DOHH2 (cell line): ENCODE results near the gene ZFHX2.

Experiments used
- CTCF ChIP-seq: fragments of 200-600 bp; sonication (generic); IDR thresholded peaks from one replicate; pipeline ENCODE4 v1.5.1; 2014; ENCODE audit warnings: antibody characterized with exemption, mild to moderate bottlenecking, low read depth, low read length; ENCODE audit not compliant: poor library complexity, severe bottlenecking
- EZH2phosphoT487 ChIP-seq: fragments of 200-600 bp; sonication (generic); IDR thresholded peaks from 2 replicates; pipeline ENCODE4 v1.6.1; 2017; ENCODE audit warnings: borderline replicate concordance, mild to moderate bottlenecking, antibody characterized with exemption, low read length, moderate library complexity, mixed read lengths

DNA sequence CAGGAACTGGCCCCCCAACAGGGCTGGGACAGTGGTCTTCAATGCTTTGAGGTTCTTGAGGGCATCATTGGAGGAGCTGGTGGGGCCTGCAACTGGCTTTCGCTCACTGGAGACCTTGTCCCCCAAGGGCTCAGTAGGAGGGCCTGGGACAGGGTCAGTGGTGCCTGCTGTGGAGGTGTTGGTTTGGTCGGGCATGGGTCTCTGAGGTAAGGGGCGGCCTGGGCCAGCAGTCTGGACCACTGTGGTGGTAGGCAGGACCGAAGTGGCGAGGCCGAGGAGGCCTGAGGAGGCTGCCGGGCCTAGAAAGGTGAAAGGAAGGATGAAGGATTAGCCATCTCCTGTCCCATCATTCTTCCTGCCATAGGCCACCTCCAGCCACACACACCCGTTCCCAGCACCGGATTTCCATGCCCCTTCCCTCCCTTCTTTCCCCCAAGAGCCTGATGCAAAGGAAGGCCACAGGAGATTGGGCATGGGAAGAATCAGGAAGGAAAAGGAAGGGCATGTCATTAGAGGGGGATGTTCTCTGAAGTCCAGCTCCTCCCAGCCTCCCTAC, 28.8 kb downstream of the ZFHX2 start:
- no peak for TF ChIP-seq EZH2phosphoT487
- no peak for TF ChIP-seq CTCF
